HepG2 (cell line): ENCODE data around the gene GINS2. TPM values are rescaled to one million over a fixed set of nuclear protein-coding genes. Genes with fewer than 3 reads are reported as not detected.

ENCODE experiments used
- ATAC-seq: fragments of 200-7000 bp; cut with Tn5 transposase; 3 replicates; pipeline ENCODE4 v1.9.1; 2020; ENCODE audit warnings: mild to moderate bottlenecking, moderate library complexity
- BruUV-seq: library from RNA; stranded (reverse); fragments of 400-500 nt; replicated peaks from 2 replicates; lab custom pipeline; 2021; lab: Mats Ljungman, UMichigan
- CTCF ChIA-PET: fragments of 300-600 bp; formaldehyde crosslinking; extraction: SDS; loops from one replicate; lab custom pipeline; 2021; ENCODE audit warnings: low total read pairs, inconsistent platforms, low intra/inter-chr PET ratio; lab: Yijun Ruan, JAX
- POLR2A ChIA-PET: fragments of 350-600 bp; sonication (Branson Sonifier 250); formaldehyde crosslinking; loops from one replicate; lab custom pipeline; 2020; ENCODE audit warnings: antibody characterized with exemption, inconsistent platforms; lab: Yijun Ruan, JAX
- DNase-seq: peaks from one replicate; pipeline ENCODE4 v3.0.0-alpha.2; 2015; ENCODE audit warnings: low spot score
- FAIRE-seq: peaks from 3 replicates; lab custom pipeline; 2011; peaks lifted over from hg19 to GRCh38; lab: Jason Lieb, UNC
- H2AFZ ChIP-seq: one replicate; pipeline ENCODE4 v1.6.1; 2011; ENCODE audit warnings: low read length, inconsistent platforms
- H3K27ac ChIP-seq: fragments of 300-600 bp; 3 replicates; pipeline ENCODE4 v1.8.0; 2011; ENCODE audit warnings: mixed run types, mild to moderate bottlenecking, mixed read lengths, low read length, inconsistent platforms; ENCODE audit not compliant: insufficient read depth; ENCODE audit errors: extremely low read length
- H3K27me3 ChIP-seq, 2 experiments: fragments of 200-600 bp in 1 of 2; 2 replicates in 1 of 2; 3 replicates in 1 of 2; pipeline versions ENCODE4 v1.6.0 to v1.8.0; 2011; ENCODE audit warnings: low read length in 2 of 2, mild to moderate bottlenecking in 2 of 2, moderate library complexity in 2 of 2, inconsistent platforms in 1 of 2; ENCODE audit not compliant: insufficient read depth in 2 of 2, control insufficient read depth in 1 of 2
- H3K36me3 ChIP-seq, 2 experiments: fragments of 200-600 bp in 1 of 2; replicated peaks in 1 of 2; 2 replicates in 1 of 2; 3 replicates in 1 of 2; pipeline versions ENCODE4 v1.5.1 to v1.8.0; 2011; ENCODE audit warnings: low read length in 2 of 2, inconsistent platforms in 1 of 2; ENCODE audit not compliant: insufficient read depth in 2 of 2, control insufficient read depth in 1 of 2
- H3K4me1 ChIP-seq: 2 replicates; pipeline ENCODE4 v1.5.1; 2012; ENCODE audit warnings: low read length, inconsistent platforms; ENCODE audit not compliant: insufficient read depth
- H3K4me2 ChIP-seq: 2 replicates; pipeline ENCODE4 v1.6.0; 2011; ENCODE audit warnings: low read depth, low read length, inconsistent platforms
- H3K4me3 ChIP-seq, 3 experiments: fragments of 200-600 bp in 1 of 3; sonication (generic), shearing (Covaris generic) in 1 of 3; replicated peaks in 1 of 3; 2 replicates each; pipeline ENCODE4 v1.5.1; 2011 to 2016; ENCODE audit warnings: low read length in 3 of 3, inconsistent platforms in 2 of 3, low read depth in 2 of 3, mild to moderate bottlenecking in 2 of 3, control low read depth in 1 of 3, mixed read lengths in 1 of 3; ENCODE audit not compliant: insufficient read depth in 1 of 3
- H3K79me2 ChIP-seq: one replicate; pipeline ENCODE4 v1.6.1; 2011; ENCODE audit warnings: low read length, inconsistent platforms; ENCODE audit not compliant: insufficient read depth
- H3K9ac ChIP-seq: 2 replicates; pipeline ENCODE4 v1.6.0; 2011; ENCODE audit warnings: mild to moderate bottlenecking, low read depth, low read length, inconsistent platforms; ENCODE audit not compliant: insufficient read depth
- H3K9me3 ChIP-seq: 2 replicates; pipeline ENCODE4 v1.5.1; 2012; ENCODE audit warnings: mild to moderate bottlenecking, low read length
- H4K20me1 ChIP-seq: 2 replicates; pipeline ENCODE4 v1.6.0; 2011; ENCODE audit warnings: inconsistent platforms, mild to moderate bottlenecking, low read length, moderate library complexity; ENCODE audit not compliant: insufficient read depth
- CC2D1A ChIP-seq: sonication (generic); formaldehyde crosslinking; IDR thresholded peaks from 2 replicates; pipeline ENCODE4 v1.8.1; 2023; ENCODE audit warnings: mild to moderate bottlenecking, missing genetic modification reagents
- CHD2 ChIP-seq: IDR thresholded peaks from 2 replicates; pipeline ENCODE4 v1.6.1; 2011; ENCODE audit warnings: low read depth, low read length, improper control_type of control experiment
- RBM22 ChIP-seq: fragments of 200-400 bp; formaldehyde crosslinking; optimal IDR thresholded peaks from 2 replicates; pipeline ENCODE3; 2017; ENCODE audit warnings: mild to moderate bottlenecking, low read length, moderate library complexity
- SRSF1 ChIP-seq: fragments of 200-400 bp; formaldehyde crosslinking; optimal IDR thresholded peaks from 2 replicates; pipeline ENCODE3; 2017; ENCODE audit warnings: mild to moderate bottlenecking, low read depth, low read length, moderate library complexity
- WGBS: methylation state at CpG from one replicate; pipeline ENCODE4 v1.1.6; 2017; ENCODE audit warnings: low lambda C conversion rate; 5-methylcytosine and 5-hydroxymethylcytosine counted together
- in situ Hi-C: cut with HindIII; loops from 2 replicates; pipeline ENCODE4 v1.10.0; 2017; ENCODE audit warnings: low pct_unique_long_range_greater_than_20kb; ENCODE audit not compliant: extremely low pct_ligation_motif_present
- intact Hi-C: fragments of 100-400 bp; cut with micrococcal nuclease; formaldehyde crosslinking; loops from one replicate; pipeline ENCODE4 v1.10.0; 2022; ENCODE audit not compliant: unreplicated experiment
- polyA plus RNA-seq, 8 experiments: library from polyadenylated mRNA; depleted of rRNA in 3 of 8; stranded (reverse) in 7 of 8; unstranded in 1 of 8; fragments of >200 nt; fragmentation: Illumina TruSeq in 4 of 8; extraction: Trizol in 4 of 8; gene quantifications; 2 replicates each; pipeline versions ENCODE4 v1.2.1 to v1.2.3, GENCODE V29; 2011 to 2016; ENCODE audit warnings: low read depth in 4 of 8, missing spikeins in 1 of 8, mixed read lengths in 1 of 8; ENCODE audit not compliant: insufficient read depth in 1 of 8
- total RNA-seq, 5 experiments: library from RNA; depleted of rRNA; stranded (reverse); fragments of >200 nt; fragmentation: Illumina TruSeq; extraction: Trizol; gene quantifications; 2 replicates each; pipeline ENCODE4 v1.2.3, GENCODE V29; 2016; ENCODE audit warnings: low read depth in 1 of 5
- TF ChIP-seq, protein P1 (sequence below): sonication (generic); formaldehyde crosslinking; IDR thresholded peaks from 2 replicates; pipeline ENCODE4 v1.5.0; 2020; ENCODE audit warnings: missing genetic modification reagents, mild to moderate bottlenecking, borderline replicate concordance
- TF ChIP-seq, protein P2 (sequence below): IDR thresholded peaks from 2 replicates; pipeline ENCODE4 v1.6.1; 2016

Gene GINS2
- total and polyA plus RNA-seq, 2 of the 13 experiments (the other 11 are each of a cell fraction or from before 2014, with no cell fraction given), result 10.6 to 48.3 TPM

DNA sequence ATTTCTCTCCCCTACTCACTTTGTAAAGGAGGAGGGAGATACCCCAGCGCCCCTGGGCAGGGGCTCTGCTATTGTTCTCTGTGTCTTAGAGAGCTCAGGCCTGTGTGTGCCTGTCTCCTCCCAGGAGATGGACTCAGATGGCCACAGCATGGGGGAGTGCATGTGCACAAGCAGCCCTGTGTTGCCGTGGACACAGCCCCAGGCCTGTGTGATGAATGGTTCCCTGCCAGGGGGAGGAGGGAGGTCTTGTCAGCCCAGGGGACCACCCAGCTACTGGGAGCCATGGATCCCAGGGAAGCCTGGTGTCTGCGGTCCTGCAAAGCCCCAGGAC is 26.3 kb downstream of the GINS2 start:
- no TSS peak for BruUV-seq
- intact Hi-C loops, result no loop called here
- Histone ChIP-seq H3K4me3 (no peak overlapping the region), H2AFZ (no peak overlapping the region), H3K9me3 (no peaks in the 10 kb centered on the region), H3K4me1 (no peaks in the 10 kb centered on the region), H3K27ac (no peak overlapping the region), H3K36me3 (peaks cover 59 to 97% of the 10 kb centered on the region in 2 experiments), H3K9ac (no peak overlapping the region), H3K27me3 (no peaks in the 10 kb centered on the region), H3K79me2 (no peaks in the 10 kb centered on the region), H4K20me1 (peaks cover 13% of the 10 kb centered on the region), H3K4me2 (no peak overlapping the region)
- FAIRE-seq, result no peak
- ATAC-seq, result no peak
- ChIA-PET CTCF (no interaction called here), POLR2A (no interaction called here)
- in situ Hi-C loops, result no loop called here
- no peak for DNase-seq
- TF ChIP-seq CC2D1A (CRISPR knock-in tag) (no peak), SRSF1 (peak; percentile 30), CHD2 (no peak), RBM22 (peak; percentile 3)
- TF ChIP-seq, protein P1, sequence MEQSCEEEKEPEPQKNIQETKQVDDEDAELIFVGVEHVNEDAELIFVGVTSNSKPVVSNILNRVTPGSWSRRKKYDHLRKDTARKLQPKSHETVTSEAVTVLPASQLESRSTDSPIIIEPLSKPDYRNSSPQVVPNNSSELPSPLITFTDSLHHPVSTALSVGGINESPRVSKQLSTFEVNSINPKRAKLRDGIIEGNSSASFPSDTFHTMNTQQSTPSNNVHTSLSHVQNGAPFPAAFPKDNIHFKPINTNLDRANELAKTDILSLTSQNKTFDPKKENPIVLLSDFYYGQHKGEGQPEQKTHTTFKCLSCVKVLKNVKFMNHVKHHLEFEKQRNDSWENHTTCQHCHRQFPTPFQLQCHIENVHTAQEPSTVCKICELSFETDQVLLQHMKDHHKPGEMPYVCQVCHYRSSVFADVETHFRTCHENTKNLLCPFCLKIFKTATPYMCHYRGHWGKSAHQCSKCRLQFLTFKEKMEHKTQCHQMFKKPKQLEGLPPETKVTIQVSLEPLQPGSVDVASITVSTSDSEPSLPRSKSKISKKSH, result peak; percentile 21; the same call in 1 of the 2 replicates
- TF ChIP-seq, protein P2, sequence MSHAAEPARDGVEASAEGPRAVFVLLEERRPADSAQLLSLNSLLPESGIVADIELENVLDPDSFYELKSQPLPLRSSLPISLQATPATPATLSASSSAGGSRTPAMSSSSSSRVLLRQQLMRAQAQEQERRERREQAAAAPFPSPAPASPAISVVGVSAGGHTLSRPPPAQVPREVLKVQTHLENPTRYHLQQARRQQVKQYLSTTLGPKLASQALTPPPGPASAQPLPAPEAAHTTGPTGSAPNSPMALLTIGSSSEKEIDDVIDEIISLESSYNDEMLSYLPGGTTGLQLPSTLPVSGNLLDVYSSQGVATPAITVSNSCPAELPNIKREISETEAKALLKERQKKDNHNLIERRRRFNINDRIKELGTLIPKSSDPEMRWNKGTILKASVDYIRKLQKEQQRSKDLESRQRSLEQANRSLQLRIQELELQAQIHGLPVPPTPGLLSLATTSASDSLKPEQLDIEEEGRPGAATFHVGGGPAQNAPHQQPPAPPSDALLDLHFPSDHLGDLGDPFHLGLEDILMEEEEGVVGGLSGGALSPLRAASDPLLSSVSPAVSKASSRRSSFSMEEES (CRISPR knock-in tag), result no peak
- WGBS, result 88% methylated on average over 1 of the region's 3 CpGs
